GM23338 (cell line): ENCODE measurements around the gene FTO. TPM values are rescaled to one million over a fixed set of nuclear protein-coding genes. Genes with fewer than 3 reads are reported as not detected.

Experiments used
- ATAC-seq: fragments of 200-7000 bp; cut with Tn5 transposase; 3 replicates; pipeline ENCODE4 v1.9.1; 2020
- DNase-seq: peaks from one replicate; pipeline ENCODE4 v3.0.0-alpha.2; 2015; ENCODE audit warnings: low spot score
- H2AFZ ChIP-seq: fragments of 200-600 bp; sonication (generic); 2 replicates; pipeline ENCODE4 v1.8.0; 2016; ENCODE audit warnings: antibody characterized with exemption, mild to moderate bottlenecking, moderate library complexity
- H3F3A ChIP-seq: fragments of 200-600 bp; sonication (generic); replicated peaks from 2 replicates; pipeline ENCODE4 v1.8.0; 2017; ENCODE audit warnings: antibody characterized with exemption, mixed run types, low read depth
- H3K27ac ChIP-seq: fragments of 200-600 bp; sonication (generic); 2 replicates; pipeline ENCODE4 v1.6.1; 2016; ENCODE audit warnings: low read depth
- H3K27me3 ChIP-seq: fragments of 200-600 bp; sonication (generic); 2 replicates; pipeline ENCODE4 v1.8.0; 2016; ENCODE audit warnings: mild to moderate bottlenecking, mixed run types, moderate library complexity; ENCODE audit not compliant: insufficient read depth
- H3K36me3 ChIP-seq: fragments of 200-600 bp; sonication (generic); 2 replicates; pipeline ENCODE4 v1.8.0; 2016; ENCODE audit warnings: mild to moderate bottlenecking; ENCODE audit not compliant: insufficient read depth
- H3K4me1 ChIP-seq: fragments of 200-600 bp; sonication (generic); 2 replicates; pipeline ENCODE4 v1.8.0; 2016; ENCODE audit warnings: mild to moderate bottlenecking, moderate library complexity; ENCODE audit not compliant: insufficient read depth
- H3K4me2 ChIP-seq: fragments of 200-600 bp; sonication (generic); 2 replicates; pipeline ENCODE4 v1.7.1; 2017; ENCODE audit warnings: mixed run types
- H3K4me3 ChIP-seq: fragments of 200-600 bp; sonication (generic); 2 replicates; pipeline ENCODE4 v1.6.1; 2016; ENCODE audit warnings: mixed run types
- H3K79me2 ChIP-seq: fragments of 200-600 bp; sonication (generic); replicated peaks from 2 replicates; pipeline ENCODE4 v1.8.0; 2017; ENCODE audit warnings: mild to moderate bottlenecking; ENCODE audit not compliant: insufficient read depth
- H3K9me2 ChIP-seq: fragments of 200-600 bp; sonication (generic); 2 replicates; pipeline ENCODE4 v1.8.0; 2017; ENCODE audit not compliant: insufficient read depth
- H4K20me1 ChIP-seq: fragments of 200-600 bp; sonication (generic); replicated peaks from 2 replicates; pipeline ENCODE4 v1.8.0; 2017; ENCODE audit warnings: mild to moderate bottlenecking; ENCODE audit not compliant: insufficient read depth
- H3K27ac Mint-ChIP-seq: 2 replicates; pipeline ENCODE4 v1.8.0; 2020; ENCODE audit warnings: inconsistent platforms, mild to moderate bottlenecking, moderate library complexity, mixed read lengths
- H3K27me3 Mint-ChIP-seq: 3 replicates; pipeline ENCODE4 v1.8.0; 2022; ENCODE audit warnings: low read depth, mild to moderate bottlenecking, moderate library complexity, mixed read lengths, inconsistent platforms; ENCODE audit not compliant: insufficient read depth, poor library complexity
- H3K36me3 Mint-ChIP-seq: 3 replicates; pipeline ENCODE4 v1.8.0; 2021; ENCODE audit warnings: low read depth, mild to moderate bottlenecking, inconsistent platforms, moderate library complexity, mixed read lengths
- H3K4me1 Mint-ChIP-seq: 3 replicates; pipeline ENCODE4 v1.8.0; 2020; ENCODE audit warnings: mild to moderate bottlenecking, inconsistent platforms, mixed read lengths
- H3K4me3 Mint-ChIP-seq: 3 replicates; pipeline ENCODE4 v1.8.0; 2021; ENCODE audit warnings: moderate library complexity, mild to moderate bottlenecking, inconsistent platforms, mixed read lengths
- H3K9me3 Mint-ChIP-seq: 3 replicates; pipeline ENCODE4 v1.8.0; 2020; ENCODE audit warnings: moderate library complexity, mild to moderate bottlenecking, inconsistent platforms, mixed read lengths
- CREB1 ChIP-seq: fragments of 250-450 bp; sonication (Bioruptor Pico); IDR thresholded peaks from 2 replicates; pipeline ENCODE4 v1.5.0; 2020; ENCODE audit warnings: low read depth, mild to moderate bottlenecking, moderate library complexity
- CTCF ChIP-seq, 2 experiments: fragments of 200-600 bp in 1 of 2; sonication (generic) in 1 of 2; conservative IDR thresholded peaks; 2 replicates each; pipeline versions ENCODE4 v1.5.1 to v1.6.1; 2016 to 2017; ENCODE audit warnings: antibody characterized with exemption in 2 of 2, low read depth in 2 of 2, mild to moderate bottlenecking in 2 of 2, moderate library complexity in 1 of 2
- EZH2 ChIP-seq: fragments of 200-600 bp; sonication (generic); IDR thresholded peaks from one replicate; pipeline ENCODE4 v1.8.0; 2017; ENCODE audit warnings: antibody characterized with exemption, mild to moderate bottlenecking, low read depth; ENCODE audit not compliant: unreplicated experiment
- EZH2phosphoT487 ChIP-seq: fragments of 200-600 bp; sonication (generic); IDR thresholded peaks from one replicate; pipeline ENCODE4 v1.8.1; 2018; ENCODE audit warnings: antibody characterized with exemption; ENCODE audit not compliant: unreplicated experiment
- NANOG ChIP-seq: IDR thresholded peaks from 2 replicates; pipeline ENCODE4 v1.6.1; 2016; ENCODE audit warnings: antibody characterized with exemption, borderline replicate concordance
- STAT1 ChIP-seq: IDR thresholded peaks from one replicate; pipeline ENCODE4 v1.6.1; 2016; ENCODE audit warnings: antibody characterized with exemption; ENCODE audit not compliant: unreplicated experiment
- ZNF114 ChIP-seq: fragments of 250-450 bp; sonication (Bioruptor Pico); IDR thresholded peaks from 2 replicates; pipeline ENCODE4 v1.5.0; 2020; ENCODE audit warnings: mild to moderate bottlenecking, moderate library complexity
- ZNF331 ChIP-seq: fragments of 250-450 bp; sonication (Bioruptor Pico); IDR thresholded peaks from 2 replicates; pipeline ENCODE4 v1.5.0; 2020; ENCODE audit warnings: low read depth, mild to moderate bottlenecking, moderate library complexity
- polyA plus RNA-seq: library from polyadenylated mRNA; unstranded; fragments of >200 nt; fragmentation: Nextera tagmentation; extraction: Ambion mirVana; gene quantifications from 2 replicates; pipeline ENCODE4 v1.2.1, GENCODE V29; 2016
- total RNA-seq: library from RNA; depleted of rRNA; stranded (reverse); fragments of >200 nt; shearing (Covaris generic); gene quantifications from 2 replicates; pipeline ENCODE4 v1.2.3, GENCODE V29; 2014
- TF ChIP-seq, protein P1 (sequence below): fragments of 250-450 bp; sonication (Bioruptor Pico); IDR thresholded peaks from 2 replicates; pipeline ENCODE4 v1.5.0; 2020; ENCODE audit warnings: mild to moderate bottlenecking, moderate library complexity

The FTO gene
- total and polyA plus RNA-seq, 2 experiments from 2014 or later: 17.7 to 69.6 TPM

GRCh38 chr16:53882310-53882709, 178.4 kb downstream of the FTO start:
- Histone ChIP-seq H3K4me3 (no peak overlapping the region), H3K9me2 (no peaks in the 10 kb centered on the region), H3F3A (no peaks in the 10 kb centered on the region), H3K27ac (no peak overlapping the region), H3K4me1 (no peaks in the 10 kb centered on the region), H3K4me2 (no peak overlapping the region), H4K20me1 (no peaks in the 10 kb centered on the region), H3K36me3 (no peaks in the 10 kb centered on the region), H2AFZ (no peak overlapping the region), H3K27me3 (no peaks in the 10 kb centered on the region), H3K79me2 (no peaks in the 10 kb centered on the region)
- Mint-ChIP-seq H3K27me3 (no peaks in the 10 kb centered on the region), H3K4me1 (no peaks in the 10 kb centered on the region), H3K36me3 (peaks cover 8% of the 10 kb centered on the region; the same call in 2 of the 3 replicates), H3K9me3 (no peaks in the 10 kb centered on the region), H3K4me3 (no peak overlapping the region), H3K27ac (no peak overlapping the region; the same call in 1 of the 2 replicates)
- peak; percentile 41 for DNase-seq
- TF ChIP-seq CTCF (conservative IDR thresholded peaks at IDR 0.05; ENCODE audit: low read depth in 2 of 2): 0 out of 4 replicates have a peak, but pooled peaks of 1 of the 2 experiments have one; percentile 25
- TF ChIP-seq, protein P1, sequence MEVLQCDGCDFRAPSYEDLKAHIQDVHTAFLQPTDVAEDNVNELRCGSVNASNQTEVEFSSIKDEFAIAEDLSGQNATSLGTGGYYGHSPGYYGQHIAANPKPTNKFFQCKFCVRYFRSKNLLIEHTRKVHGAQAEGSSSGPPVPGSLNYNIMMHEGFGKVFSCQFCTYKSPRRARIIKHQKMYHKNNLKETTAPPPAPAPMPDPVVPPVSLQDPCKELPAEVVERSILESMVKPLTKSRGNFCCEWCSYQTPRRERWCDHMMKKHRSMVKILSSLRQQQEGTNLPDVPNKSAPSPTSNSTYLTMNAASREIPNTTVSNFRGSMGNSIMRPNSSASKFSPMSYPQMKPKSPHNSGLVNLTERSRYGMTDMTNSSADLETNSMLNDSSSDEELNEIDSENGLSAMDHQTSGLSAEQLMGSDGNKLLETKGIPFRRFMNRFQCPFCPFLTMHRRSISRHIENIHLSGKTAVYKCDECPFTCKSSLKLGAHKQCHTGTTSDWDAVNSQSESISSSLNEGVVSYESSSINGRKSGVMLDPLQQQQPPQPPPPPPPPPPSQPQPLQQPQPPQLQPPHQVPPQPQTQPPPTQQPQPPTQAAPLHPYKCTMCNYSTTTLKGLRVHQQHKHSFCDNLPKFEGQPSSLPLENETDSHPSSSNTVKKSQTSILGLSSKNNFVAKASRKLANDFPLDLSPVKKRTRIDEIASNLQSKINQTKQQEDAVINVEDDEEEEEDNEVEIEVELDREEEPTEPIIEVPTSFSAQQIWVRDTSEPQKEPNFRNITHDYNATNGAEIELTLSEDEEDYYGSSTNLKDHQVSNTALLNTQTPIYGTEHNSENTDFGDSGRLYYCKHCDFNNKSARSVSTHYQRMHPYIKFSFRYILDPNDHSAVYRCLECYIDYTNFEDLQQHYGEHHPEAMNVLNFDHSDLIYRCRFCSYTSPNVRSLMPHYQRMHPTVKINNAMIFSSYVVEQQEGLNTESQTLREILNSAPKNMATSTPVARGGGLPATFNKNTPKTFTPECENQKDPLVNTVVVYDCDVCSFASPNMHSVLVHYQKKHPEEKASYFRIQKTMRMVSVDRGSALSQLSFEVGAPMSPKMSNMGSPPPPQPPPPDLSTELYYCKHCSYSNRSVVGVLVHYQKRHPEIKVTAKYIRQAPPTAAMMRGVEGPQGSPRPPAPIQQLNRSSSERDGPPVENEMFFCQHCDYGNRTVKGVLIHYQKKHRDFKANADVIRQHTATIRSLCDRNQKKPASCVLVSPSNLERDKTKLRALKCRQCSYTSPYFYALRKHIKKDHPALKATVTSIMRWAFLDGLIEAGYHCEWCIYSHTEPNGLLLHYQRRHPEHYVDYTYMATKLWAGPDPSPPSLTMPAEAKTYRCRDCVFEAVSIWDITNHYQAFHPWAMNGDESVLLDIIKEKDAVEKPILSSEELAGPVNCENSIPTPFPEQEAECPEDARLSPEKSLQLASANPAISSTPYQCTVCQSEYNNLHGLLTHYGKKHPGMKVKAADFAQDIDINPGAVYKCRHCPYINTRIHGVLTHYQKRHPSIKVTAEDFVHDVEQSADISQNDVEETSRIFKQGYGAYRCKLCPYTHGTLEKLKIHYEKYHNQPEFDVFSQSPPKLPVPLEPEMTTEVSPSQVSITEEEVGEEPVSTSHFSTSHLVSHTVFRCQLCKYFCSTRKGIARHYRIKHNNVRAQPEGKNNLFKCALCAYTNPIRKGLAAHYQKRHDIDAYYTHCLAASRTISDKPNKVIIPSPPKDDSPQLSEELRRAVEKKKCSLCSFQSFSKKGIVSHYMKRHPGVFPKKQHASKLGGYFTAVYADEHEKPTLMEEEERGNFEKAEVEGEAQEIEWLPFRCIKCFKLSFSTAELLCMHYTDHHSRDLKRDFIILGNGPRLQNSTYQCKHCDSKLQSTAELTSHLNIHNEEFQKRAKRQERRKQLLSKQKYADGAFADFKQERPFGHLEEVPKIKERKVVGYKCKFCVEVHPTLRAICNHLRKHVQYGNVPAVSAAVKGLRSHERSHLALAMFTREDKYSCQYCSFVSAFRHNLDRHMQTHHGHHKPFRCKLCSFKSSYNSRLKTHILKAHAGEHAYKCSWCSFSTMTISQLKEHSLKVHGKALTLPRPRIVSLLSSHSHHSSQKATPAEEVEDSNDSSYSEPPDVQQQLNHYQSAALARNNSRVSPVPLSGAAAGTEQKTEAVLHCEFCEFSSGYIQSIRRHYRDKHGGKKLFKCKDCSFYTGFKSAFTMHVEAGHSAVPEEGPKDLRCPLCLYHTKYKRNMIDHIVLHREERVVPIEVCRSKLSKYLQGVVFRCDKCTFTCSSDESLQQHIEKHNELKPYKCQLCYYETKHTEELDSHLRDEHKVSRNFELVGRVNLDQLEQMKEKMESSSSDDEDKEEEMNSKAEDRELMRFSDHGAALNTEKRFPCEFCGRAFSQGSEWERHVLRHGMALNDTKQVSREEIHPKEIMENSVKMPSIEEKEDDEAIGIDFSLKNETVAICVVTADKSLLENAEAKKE (CRISPR knock-in tag): no peak
- peak; percentile 53; the same call in 2 of the 3 replicates for ATAC-seq

DNA sequence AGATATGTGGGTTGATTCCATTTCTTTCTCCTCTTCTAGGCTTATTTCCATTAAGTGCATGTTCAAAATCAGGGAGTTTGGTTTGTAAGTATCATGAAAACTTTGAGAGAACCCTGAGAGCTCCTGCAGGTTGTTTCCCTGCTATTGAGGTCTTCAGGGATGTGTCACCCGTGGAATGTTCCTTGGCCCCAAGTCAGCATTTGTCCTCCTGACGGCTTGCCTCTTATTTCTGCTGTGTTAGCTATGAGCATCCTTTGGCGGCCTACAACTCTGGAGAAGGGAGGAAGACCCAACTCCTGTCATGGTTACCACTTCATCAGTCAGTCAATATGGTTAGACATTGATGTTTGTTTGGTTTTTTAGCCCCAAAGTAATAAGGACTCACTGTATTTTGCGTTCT, 180.8 kb downstream of the FTO start:
- Mint-ChIP-seq H3K4me1 (0 out of 3 replicates have a peak, but pooled peaks cover 3% of the 10 kb centered on the region), H3K4me3 (no peak overlapping the region), H3K27ac (no peak overlapping the region), H3K9me3 (no peaks in the 10 kb centered on the region), H3K36me3 (peaks cover 8% of the 10 kb centered on the region; the same call in 2 of the 3 replicates), H3K27me3 (peaks cover 2% of the 10 kb centered on the region)
- ATAC-seq (no peak), DNase-seq (no peak)
- H4K20me1 ChIP-seq: no peaks in the 10 kb centered on the region
- TF ChIP-seq CREB1 (CRISPR knock-in tag): no peak
- no peak for TF ChIP-seq EZH2
- no peak for TF ChIP-seq ZNF331
- TF ChIP-seq ZNF114 (CRISPR knock-in tag): no peak
- TF ChIP-seq CTCF (conservative IDR thresholded peaks at IDR 0.05; ENCODE audit: low read depth in 2 of 2): no peak
- TF ChIP-seq NANOG: no peak
- no peak for TF ChIP-seq STAT1
- TF ChIP-seq EZH2phosphoT487: no peak
- H3K4me3 ChIP-seq: no peak overlapping the region
- no peaks in the 10 kb centered on the region for H3F3A ChIP-seq
- H3K4me1 ChIP-seq: no peaks in the 10 kb centered on the region
- no peak overlapping the region for H3K4me2 ChIP-seq
- no peaks in the 10 kb centered on the region for H3K27me3 ChIP-seq
- no peak overlapping the region for H2AFZ ChIP-seq
- H3K9me2 ChIP-seq: no peaks in the 10 kb centered on the region
- H3K36me3 ChIP-seq: no peaks in the 10 kb centered on the region
- H3K79me2 ChIP-seq: no peaks in the 10 kb centered on the region
- H3K27ac ChIP-seq: no peak overlapping the region
